ENCODE data around the gene ILKAP. TPM values are rescaled to one million over a fixed set of nuclear protein-coding genes. Genes with fewer than 3 reads are reported as not detected.

Gene ILKAP
- total RNA-seq, 6 experiments from 2014 or later: 9.8 to 24.3 (median 16.8) TPM

GRCh38 chr2:238152771-238153688 is 50.5 kb downstream of the ILKAP start:
- WGBS (ENCODE audit: insufficient coverage, low coverage, low lambda C conversion rate, missing lambda C conversion rate): 62% methylated on average over 5 of the region's 22 CpGs
- intact Hi-C loops (cut with DNase I): no loop called here
- Histone ChIP-seq H3K4me3 (no peak overlapping the region), H3K36me3 (no peaks in the 10 kb centered on the region), H3K4me1 (no peaks in the 10 kb centered on the region), H3K9me3 (no peaks in the 10 kb centered on the region), H3K27me3 (no peaks in the 10 kb centered on the region), H3K27ac (no peak overlapping the region)
- DNase-seq (no peak), ATAC-seq (no peak)
- TF ChIP-seq CTCF (IDR thresholded peaks at IDR 0.05) (no peak), POLR2A (IDR thresholded peaks at IDR 0.05) (no peak)

- 60% methylated on average over 1 of the region's 16 CpGs for WGBS (ENCODE audit: insufficient coverage, low coverage, low lambda C conversion rate, missing lambda C conversion rate)
These were observed 51.8 kb downstream of the ILKAP start for GRCh38 chr2:238151628-238152235.

GRCh38 chr2:238151205-238151604 is 52.3 kb downstream of the ILKAP start:
- 85% methylated on average over 4 of the region's 13 CpGs for WGBS (ENCODE audit: insufficient coverage, low coverage, low lambda C conversion rate, missing lambda C conversion rate)
- no peak overlapping the region for H3K27ac ChIP-seq
- intact Hi-C loops (cut with DNase I): no loop called here
- ATAC-seq: no peak
- H3K4me3 ChIP-seq: no peak overlapping the region
- no peaks in the 10 kb centered on the region for H3K4me1 ChIP-seq
- no peak for DNase-seq
- H3K27me3 ChIP-seq: no peaks in the 10 kb centered on the region
- H3K36me3 ChIP-seq: no peaks in the 10 kb centered on the region
- TF ChIP-seq POLR2A (IDR thresholded peaks at IDR 0.05): no peak
- no peak for TF ChIP-seq CTCF (IDR thresholded peaks at IDR 0.05)
- no peaks in the 10 kb centered on the region for H3K9me3 ChIP-seq

More at GRCh38 chr2:238151628-238152235, 51.8 kb downstream of the ILKAP start:
- intact Hi-C loops (cut with DNase I): no loop called here
- Histone ChIP-seq H3K4me3 (no peak overlapping the region), H3K27ac (no peak overlapping the region), H3K27me3 (no peaks in the 10 kb centered on the region), H3K4me1 (no peaks in the 10 kb centered on the region), H3K36me3 (no peaks in the 10 kb centered on the region), H3K9me3 (no peaks in the 10 kb centered on the region)
- DNase-seq (no peak), ATAC-seq (no peak)
- no peak for TF ChIP-seq POLR2A (IDR thresholded peaks at IDR 0.05)
- TF ChIP-seq CTCF (IDR thresholded peaks at IDR 0.05): no peak

GRCh38 chr2:238150686-238151085 is 52.8 kb downstream of the ILKAP start:
- ATAC-seq (no peak), DNase-seq (no peak)
- no peaks in the 10 kb centered on the region for H3K9me3 ChIP-seq
- no CpG with 5 or more reads among the region's 25 CpGs for WGBS (ENCODE audit: insufficient coverage, low coverage, low lambda C conversion rate, missing lambda C conversion rate)
- TF ChIP-seq CTCF (IDR thresholded peaks at IDR 0.05) (no peak), POLR2A (IDR thresholded peaks at IDR 0.05) (no peak)
- no peaks in the 10 kb centered on the region for H3K27me3 ChIP-seq
- H3K27ac ChIP-seq: no peak overlapping the region
- H3K4me1 ChIP-seq: no peaks in the 10 kb centered on the region
- intact Hi-C loops (cut with DNase I): no loop called here
- H3K4me3 ChIP-seq: no peak overlapping the region
- H3K36me3 ChIP-seq: no peaks in the 10 kb centered on the region
